Epithelial cell of proximal tubule (primary cell): ENCODE measurements around the gene FRMPD4. TPM values are rescaled to one million over a fixed set of nuclear protein-coding genes. Genes with fewer than 3 reads are reported as not detected.
A peak's percentile ranks its signal among the peaks of the same experiment; 100 is the strongest.

Experiments
- DNase-seq: peaks from one replicate; pipeline ENCODE4 v3.0.0-alpha.2; 2011; ENCODE audit warnings: low read depth
- H3K4me3 ChIP-seq: 2 replicates; pipeline ENCODE4 v1.5.1; 2011; ENCODE audit warnings: low read depth, mild to moderate bottlenecking, low read length
- CTCF ChIP-seq: conservative IDR thresholded peaks from 2 replicates; pipeline ENCODE4 v1.5.1; 2012; ENCODE audit warnings: low read depth, mild to moderate bottlenecking, low read length
- total RNA-seq: library from RNA; depleted of rRNA; stranded (reverse); fragments of >200 nt; gene quantifications from 2 replicates; pipeline ENCODE4 v1.2.3, GENCODE V29; 2015

FRMPD4 gene
- total RNA-seq, 1 donor from 2014 or later = 0.06 TPM

DNA sequence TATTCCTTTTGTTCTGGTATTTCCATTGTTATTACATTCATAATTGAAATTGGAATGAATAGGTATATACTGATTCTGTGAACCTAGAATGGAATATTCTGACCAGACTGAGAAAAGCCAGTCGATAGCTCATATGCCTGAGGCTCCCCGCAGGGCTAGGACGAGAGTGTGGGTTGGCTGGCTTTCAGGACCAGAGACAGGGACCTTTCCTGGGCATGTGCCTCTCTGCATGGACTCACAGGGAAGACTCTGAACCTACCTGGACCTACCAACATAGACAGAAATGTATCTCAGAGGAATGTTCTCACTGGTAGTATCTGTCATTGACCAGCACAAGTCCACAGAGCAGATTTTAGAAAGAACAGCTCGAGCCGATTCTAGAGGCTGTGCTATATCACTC lies 214.6 kb downstream of the FRMPD4 start:
- no peak for DNase-seq
- TF ChIP-seq CTCF = no peak
- H3K4me3 ChIP-seq = no peak overlapping the region

DNA sequence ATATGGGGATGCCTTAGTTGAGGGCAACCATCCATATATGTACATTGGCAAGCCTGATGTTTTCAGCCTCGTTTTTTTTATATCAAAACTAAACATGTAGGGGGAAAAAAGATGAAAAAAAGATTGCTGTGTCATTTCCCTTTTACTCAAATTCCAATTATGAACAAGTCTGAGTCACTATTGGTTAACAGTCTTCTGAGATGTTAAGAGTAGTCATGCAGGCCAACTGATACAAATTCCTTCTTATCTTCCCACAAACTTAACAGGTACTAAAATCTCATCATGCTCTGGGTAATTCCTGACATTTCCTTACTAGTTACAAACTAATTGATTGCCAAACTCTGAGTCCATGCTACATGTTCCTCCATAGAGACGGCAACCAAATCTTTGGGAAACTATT lies 222.1 kb downstream of the FRMPD4 start:
- TF ChIP-seq CTCF = no peak
- no peak overlapping the region for H3K4me3 ChIP-seq
- peak; percentile 6 for DNase-seq

GRCh38 chrX:12360986-12361598 lies 222.8 kb downstream of the FRMPD4 start:
- no peak for DNase-seq
- TF ChIP-seq CTCF = no peak
- H3K4me3 ChIP-seq = no peak overlapping the region

DNA sequence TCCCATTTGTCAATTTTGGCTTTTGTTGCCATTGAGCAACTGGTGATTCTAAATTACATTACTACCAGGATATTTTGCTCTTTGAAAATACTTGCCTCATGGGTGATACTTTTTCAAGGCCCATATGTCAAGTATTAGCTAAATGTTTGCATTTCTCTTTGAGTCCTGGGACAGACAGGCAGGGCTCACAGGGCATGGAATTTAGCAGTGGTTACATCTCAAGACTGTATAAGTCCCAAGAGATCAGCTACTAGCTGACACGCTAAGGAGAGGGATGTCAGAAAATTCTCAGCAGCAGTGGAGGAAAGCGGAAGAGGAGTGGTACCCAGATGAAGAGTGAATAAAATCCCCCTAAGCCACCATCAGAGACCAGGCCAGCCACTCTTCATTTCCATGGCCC lies 224.9 kb downstream of the FRMPD4 start:
- no peak for TF ChIP-seq CTCF
- no peak overlapping the region for H3K4me3 ChIP-seq
- DNase-seq = no peak

GRCh38 chrX:12366440-12366839 lies 228.2 kb downstream of the FRMPD4 start:
- no peak for DNase-seq
- no peak for TF ChIP-seq CTCF
- H3K4me3 ChIP-seq = no peak overlapping the region

- DNase-seq = no peak
- no peak overlapping the region for H3K4me3 ChIP-seq
- TF ChIP-seq CTCF = no peak
Observed at GRCh38 chrX:12367254-12367653, 229.0 kb downstream of the FRMPD4 start.

DNA sequence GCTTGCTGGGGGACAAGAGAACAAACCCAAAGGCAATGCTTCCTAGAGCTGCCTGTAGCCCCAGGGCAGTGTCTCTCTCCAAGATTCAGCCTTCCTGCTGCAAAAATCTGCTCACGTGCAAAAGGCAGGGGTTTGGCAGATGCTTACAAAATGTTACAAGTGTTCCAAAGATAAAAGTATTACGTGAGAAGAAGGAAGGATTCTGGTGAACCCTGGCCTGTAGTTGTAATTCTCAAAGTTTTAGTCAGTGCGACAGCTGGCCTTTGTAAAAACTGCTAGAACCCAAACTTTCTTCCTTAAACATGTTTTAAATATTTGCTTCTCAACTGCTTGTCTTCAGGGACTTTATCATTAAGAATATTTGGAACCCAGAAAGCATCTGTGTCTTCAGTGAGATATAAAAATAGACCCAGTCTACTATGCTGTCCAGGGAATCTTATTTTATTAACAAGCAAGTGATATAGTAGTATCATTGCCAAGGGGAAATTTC lies 232.3 kb downstream of the FRMPD4 start:
- no peak for DNase-seq
- no peak for TF ChIP-seq CTCF
- no peak overlapping the region for H3K4me3 ChIP-seq
